Panc1 (cell line): ENCODE data around the gene RARB.

ENCODE experiments used
- CTCF ChIP-seq: fragments of 450-650 bp; IDR thresholded peaks from 2 replicates; pipeline ENCODE4 v1.5.1; 2017; ENCODE audit warnings: mild to moderate bottlenecking
- SIN3A ChIP-seq: IDR thresholded peaks from 2 replicates; pipeline ENCODE4 v1.6.1; 2012; ENCODE audit warnings: low read depth, mild to moderate bottlenecking, low read length, moderate library complexity, borderline replicate concordance; ENCODE audit not compliant: insufficient read depth
- TCF7L2 ChIP-seq: IDR thresholded peaks from 2 replicates; pipeline ENCODE4 v1.6.1; 2011; ENCODE audit warnings: mild to moderate bottlenecking, low read depth, low read length, inconsistent platforms

- no peak for TF ChIP-seq CTCF
- no peak for TF ChIP-seq SIN3A
- no peak for TF ChIP-seq TCF7L2
These were observed 47.8 kb upstream of the RARB start for GRCh38 chr3:25380222-25380739.
